COLO668 (cell line): ENCODE results near the gene LHB.

Experiments
- DNase-seq: peaks from one replicate; lab custom pipeline; 2025; ENCODE audit not compliant: unreplicated experiment; lab: John Stamatoyannopoulos, UW

LHB gene

GRCh38 chr19:49014123-49014869 is 2.6 kb downstream of the LHB start:
- no peak for DNase-seq

- DNase-seq = no peak
These were observed 5.7 kb downstream of the LHB start for GRCh38 chr19:49011194-49011593.

- DNase-seq = no peak
These were observed 6.4 kb downstream of the LHB start for GRCh38 chr19:49010453-49010852.

GRCh38 chr19:49009828-49010227 is 7.1 kb downstream of the LHB start:
- no peak for DNase-seq

GRCh38 chr19:49006905-49007304 is 10.0 kb downstream of the LHB start:
- DNase-seq = no peak

- DNase-seq = no peak
These were observed 11.8 kb downstream of the LHB start for GRCh38 chr19:49004964-49005614.

GRCh38 chr19:49004133-49004532 is 12.8 kb downstream of the LHB start:
- DNase-seq = no peak

GRCh38 chr19:48999481-49000325 is 17.2 kb downstream of the LHB start:
- peak; percentile 48 for DNase-seq

GRCh38 chr19:48997972-48998371 is 18.9 kb downstream of the LHB start:
- DNase-seq = peak; percentile 64

GRCh38 chr19:48994035-48994386 is 22.9 kb downstream of the LHB start:
- DNase-seq = no peak

GRCh38 chr19:48993175-48994034 is 23.5 kb downstream of the LHB start, which contains the start of the genes GYS1 and RUVBL2:
GYS1 (minus strand) TSS chr19:48993309; CDS start chr19:48993112, 197 bp downstream.
RUVBL2 (plus strand) TSS chr19:48993887; CDS start chr19:48993912, 25 bp downstream.
- DNase-seq = peak; percentile 99

GRCh38 chr19:48992581-48993174 is 24.2 kb downstream of the LHB start:
- DNase-seq = peak; percentile 43

GRCh38 chr19:48991873-48992580 is 24.9 kb downstream of the LHB start:
- no peak for DNase-seq

- DNase-seq = no peak
These were observed 25.8 kb downstream of the LHB start for GRCh38 chr19:48991011-48991609.

- no peak for DNase-seq
These were observed 26.5 kb downstream of the LHB start for GRCh38 chr19:48990400-48990799.

GRCh38 chr19:48989701-48990291 is 27.1 kb downstream of the LHB start:
- DNase-seq = no peak

GRCh38 chr19:48988860-48989259 is 28.0 kb downstream of the LHB start:
- DNase-seq = no peak

GRCh38 chr19:48988286-48988685 is 28.6 kb downstream of the LHB start:
- no peak for DNase-seq

- no peak for DNase-seq
These were observed 29.6 kb downstream of the LHB start for GRCh38 chr19:48987323-48987722.
